COLO829 (cell line): ENCODE measurements around the gene TTC38.
A peak's percentile ranks its signal among the peaks of the same experiment; 100 is the strongest.
"Not testable (repeated sequence)": the region's sequence is repeated elsewhere in the genome, so short reads cannot be mapped to it uniquely, and the experiment has no call there.

ENCODE experiments used
- DNase-seq: peaks from one replicate; pipeline ENCODE4 v3.0.0; 2012; ENCODE audit warnings: low spot score

Gene TTC38

GRCh38 chr22:46246178-46246577 is 21.6 kb upstream of the TTC38 start:
- no peak for DNase-seq

DNA sequence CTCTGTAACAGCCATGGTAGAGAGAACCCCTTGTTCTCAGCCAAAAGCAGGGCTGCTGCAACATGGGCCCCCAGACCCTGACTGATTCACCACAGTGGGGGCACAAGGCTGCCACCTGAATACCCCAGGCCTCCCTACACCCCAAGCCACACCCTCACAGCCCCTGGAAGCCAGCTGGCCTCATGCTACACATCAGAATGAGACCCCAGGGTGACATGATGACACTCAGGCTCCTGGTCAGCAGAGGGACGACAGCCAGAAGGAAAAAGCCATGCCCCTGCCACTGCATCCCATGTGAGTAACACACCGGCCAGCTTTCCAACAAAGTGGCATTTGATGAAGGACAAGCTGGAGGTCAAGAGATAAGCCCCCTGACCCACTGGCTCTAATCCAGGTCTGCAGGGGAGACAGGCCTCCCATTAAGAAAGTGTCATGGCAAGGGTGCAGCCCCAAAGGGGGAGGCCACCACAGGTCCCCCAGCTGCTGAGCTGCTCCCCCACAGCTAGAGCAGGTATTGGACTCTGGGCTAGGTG is 20.3 kb upstream of the TTC38 start:
- no peak for DNase-seq

DNA sequence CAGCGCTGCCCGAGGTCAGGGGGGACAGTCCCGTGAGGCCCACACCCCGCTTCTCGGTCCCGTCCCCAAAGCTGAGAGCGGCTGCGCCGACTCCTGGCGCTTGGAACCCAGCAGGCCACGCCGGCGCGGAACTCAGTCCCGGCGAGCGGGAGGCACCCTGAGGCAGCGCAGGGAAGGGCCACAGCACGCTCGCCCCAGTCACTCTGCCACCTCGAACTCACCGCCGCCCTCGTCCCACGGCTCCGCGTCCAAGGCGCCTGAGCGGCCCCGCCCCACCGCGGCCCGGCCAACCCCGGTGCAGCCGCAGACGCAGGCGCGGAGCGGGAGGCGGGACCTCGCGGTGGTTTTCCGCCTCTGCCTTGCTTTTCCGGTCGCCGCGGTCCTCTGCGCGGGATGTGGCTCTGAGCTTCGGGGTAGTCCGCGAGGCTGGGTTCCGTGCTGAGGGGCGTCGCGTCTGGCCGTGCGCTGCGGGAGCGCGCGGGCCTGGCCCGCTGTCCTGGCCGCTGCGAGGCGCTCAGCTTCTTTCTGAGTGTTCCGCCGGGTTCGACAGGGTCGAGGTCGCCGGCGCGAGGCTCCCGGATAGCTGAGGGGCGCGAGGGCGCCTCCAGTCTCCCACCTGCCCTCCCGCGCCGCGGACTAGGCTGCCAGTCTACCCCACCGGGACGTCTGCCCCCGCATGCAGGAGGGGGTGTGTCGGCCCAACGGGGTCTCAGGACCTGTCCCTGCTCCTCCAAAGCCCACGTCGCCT is 17.6 kb upstream of the TTC38 start, which contains the start of gene CDPF1:
TSS of gene CDPF1 (minus strand) at position 259 of the 748 bp plus-strand sequence. CDS start 2,009 bp downstream, outside the sequence.
- DNase-seq: peak; percentile 75

DNA sequence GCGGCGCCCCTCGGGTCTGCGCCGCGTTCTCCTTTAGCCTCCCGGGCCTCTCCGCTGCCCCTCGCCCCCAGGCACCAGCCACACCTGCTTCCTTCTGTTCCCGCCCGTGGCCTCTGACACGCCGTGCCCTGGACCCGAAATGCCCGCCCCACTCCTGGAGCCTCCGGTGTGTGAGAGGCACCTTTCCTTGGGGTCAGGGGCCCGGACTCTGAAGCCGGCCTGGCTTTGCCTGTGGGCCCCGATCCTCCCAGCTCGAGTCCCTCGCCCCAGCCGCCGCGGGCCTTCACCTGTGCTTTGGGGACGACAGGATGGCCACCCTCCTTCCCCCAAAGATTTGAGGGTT is 17.1 kb upstream of the TTC38 start:
- DNase-seq: no peak

DNA sequence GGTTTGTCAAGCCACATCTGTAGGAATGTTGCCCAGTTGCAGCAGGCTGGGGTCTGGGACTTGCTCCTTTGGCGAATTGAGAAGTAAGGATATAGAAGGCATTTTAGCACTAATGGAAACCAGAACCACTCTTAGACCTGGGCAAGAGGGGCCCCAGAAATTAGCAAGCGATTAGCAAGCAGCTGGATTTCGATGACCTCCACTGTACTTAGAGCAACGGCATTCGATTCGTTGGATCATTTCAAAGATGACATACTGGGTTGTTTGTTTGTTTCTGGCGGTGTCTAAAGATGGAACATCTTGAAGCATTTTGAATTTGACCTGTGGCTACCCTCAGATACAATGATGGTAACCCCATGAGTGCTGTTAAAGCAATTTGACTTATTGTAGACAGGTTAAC is 16.5 kb upstream of the TTC38 start:
- no peak for DNase-seq

DNA sequence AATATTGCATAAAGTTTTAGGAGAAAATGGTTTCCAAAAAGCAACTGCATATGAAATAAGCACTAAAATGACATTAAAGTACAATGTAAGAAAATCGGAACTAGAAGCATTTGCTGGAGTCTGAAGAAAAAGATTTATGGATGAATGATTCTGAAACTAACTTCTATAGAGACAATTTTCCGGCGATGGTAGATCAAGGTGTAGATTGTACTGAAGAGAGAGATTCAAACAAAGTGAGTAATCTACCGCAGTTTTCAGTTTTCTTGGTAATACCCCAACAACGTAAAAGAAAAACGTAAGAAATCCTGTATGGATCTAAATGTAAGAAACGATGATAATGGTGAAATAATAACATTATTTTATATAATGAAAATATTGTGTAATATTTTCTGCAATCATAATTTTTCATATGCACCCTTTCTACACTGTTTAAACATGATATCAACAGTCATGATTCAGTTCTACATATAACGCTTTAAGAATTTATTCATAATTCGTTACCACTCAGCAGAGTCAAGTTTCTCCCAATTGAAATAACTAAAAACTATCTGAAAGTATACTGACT is 15.9 kb upstream of the TTC38 start:
- DNase-seq: no peak

DNA sequence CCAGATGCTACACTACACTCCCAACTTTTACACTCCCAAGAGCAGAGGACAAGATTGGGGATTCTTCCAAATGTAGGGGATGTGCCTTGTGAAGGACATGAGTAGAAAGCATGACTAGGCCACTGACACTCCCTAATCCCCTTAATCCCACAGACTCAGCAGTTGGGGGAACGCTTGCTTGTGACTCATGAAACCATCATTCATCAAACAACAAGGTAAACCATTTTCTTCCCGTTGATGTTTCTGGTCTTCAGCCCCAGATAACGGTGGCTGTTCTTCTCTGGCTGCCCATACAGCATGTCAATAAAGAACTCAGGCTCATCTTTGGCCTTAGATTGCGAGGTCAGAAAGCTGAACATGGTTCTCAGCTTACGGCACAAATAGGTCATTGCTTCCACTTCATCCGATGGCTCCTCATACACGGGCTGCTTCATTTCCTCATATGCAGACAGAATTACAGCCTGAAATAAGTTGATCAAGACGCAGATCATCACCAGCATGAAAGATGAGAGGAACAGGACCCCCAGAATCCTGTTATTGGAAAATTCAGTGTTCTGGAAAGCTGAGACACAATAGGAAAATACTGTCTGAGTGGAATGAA is 11.3 kb upstream of the TTC38 start:
- no peak for DNase-seq

DNA sequence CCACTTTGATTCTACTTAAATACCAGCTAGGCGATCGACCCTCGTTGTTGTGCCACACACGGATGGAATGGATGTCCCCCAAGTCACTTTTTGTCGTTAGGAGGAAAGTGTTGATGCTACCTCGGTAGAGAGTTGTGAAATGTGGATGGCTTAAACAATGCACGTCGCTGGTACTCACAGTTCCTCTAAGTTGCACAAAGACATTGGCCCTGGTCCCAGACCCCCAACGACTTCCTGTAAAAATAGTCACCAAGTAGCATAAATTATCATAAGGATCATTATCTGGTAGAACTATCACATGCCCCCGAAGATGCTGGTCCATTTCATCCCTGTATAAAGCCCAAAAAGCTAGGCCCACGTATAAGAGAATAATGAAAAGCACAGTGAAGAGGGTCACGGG is 8.4 kb upstream of the TTC38 start:
- DNase-seq: no peak

GRCh38 chr22:46260038-46260437 is 7.8 kb upstream of the TTC38 start:
- DNase-seq: no peak

- DNase-seq: no peak
Measured at GRCh38 chr22:46262449-46263215, 5.2 kb upstream of the TTC38 start.

DNA sequence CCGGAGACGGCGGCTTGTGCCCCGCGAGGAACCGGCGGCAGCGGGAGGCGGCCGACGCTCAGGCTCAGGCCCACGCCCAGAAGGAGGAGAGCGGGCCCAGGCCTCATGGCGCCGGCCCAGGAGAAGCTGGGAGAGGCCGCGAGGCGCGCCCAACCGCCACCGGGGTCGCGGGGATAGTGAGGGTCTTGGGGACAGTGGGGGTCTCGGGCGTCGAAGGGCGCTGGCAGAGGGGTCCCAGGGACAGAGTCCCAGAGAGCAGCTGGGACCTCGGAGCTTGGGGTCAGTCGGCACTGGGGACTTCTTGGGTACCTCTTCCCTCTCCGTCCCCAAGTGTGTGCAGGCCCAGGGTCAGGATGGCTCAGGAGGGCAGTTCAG is 4.6 kb upstream of the TTC38 start, which contains the start of gene PKDREJ:
TSS of gene PKDREJ (minus strand) at position 128 of the 375 bp plus-strand sequence. CDS start at position 107, 21 bp downstream.
- DNase-seq: no peak

DNA sequence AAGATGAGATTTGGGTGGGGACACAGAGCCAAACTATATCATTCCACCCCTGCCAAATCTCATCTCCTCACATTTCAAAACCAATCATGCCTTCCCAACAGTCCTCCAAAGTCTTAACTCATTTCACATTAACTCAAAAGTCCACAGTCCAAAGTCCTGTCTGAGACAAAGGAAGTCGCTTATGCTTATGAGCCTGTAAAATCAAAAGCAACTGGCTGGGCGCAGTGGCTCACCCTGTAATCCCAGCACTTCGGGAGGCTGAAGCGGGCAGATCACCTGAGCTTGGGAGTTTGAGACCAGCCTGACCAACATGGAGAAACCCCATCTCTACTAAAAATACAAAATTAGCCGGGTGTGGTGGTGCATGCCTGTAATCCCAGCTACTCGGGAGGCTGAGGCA is 3.3 kb upstream of the TTC38 start:
- DNase-seq: not testable (repeated sequence)

DNA sequence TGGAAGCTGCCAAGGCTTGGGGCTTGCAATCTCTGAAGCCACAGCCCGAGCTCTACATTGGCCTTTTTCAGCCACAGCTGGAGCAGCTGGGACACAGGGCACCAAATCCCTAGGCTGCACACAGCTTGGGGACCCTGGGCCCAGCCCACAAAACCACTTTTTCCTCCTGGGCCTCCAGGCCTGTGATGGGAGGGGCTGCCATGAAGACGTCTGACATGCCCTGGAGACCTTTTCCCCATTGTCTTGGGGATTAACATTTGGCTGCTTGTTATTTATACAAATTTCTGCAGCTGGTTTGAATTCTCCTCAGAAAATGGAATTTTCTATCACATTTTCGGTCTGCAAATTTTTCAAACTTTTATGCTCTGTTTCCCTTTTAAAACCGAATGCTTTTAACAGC is 2.2 kb upstream of the TTC38 start:
- not testable (repeated sequence) for DNase-seq

DNA sequence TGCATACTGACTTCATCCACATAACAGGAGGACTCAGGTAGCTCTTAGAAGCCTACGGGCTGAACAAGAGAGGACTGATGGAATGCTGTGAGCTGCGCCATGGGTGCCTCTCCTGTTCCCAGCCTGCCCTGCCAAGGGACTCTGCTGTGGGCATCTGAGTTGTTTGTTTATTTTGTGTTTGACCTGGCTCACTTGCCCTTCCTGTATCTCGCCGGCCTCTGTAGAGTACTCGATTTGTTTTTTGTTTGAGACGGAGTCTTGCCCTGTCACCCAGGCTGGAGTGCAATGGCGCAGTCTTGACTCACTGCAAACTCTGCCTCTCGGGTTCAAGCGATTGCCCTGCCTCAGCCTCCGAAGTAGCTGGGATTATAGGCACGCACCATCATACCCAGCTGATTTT is 1.8 kb downstream of the TTC38 start:
- no peak for DNase-seq

GRCh38 chr22:46272196-46272595 is 4.4 kb downstream of the TTC38 start:
- no peak for DNase-seq

- DNase-seq: no peak
Measured at GRCh38 chr22:46272762-46273431, 5.1 kb downstream of the TTC38 start.

DNA sequence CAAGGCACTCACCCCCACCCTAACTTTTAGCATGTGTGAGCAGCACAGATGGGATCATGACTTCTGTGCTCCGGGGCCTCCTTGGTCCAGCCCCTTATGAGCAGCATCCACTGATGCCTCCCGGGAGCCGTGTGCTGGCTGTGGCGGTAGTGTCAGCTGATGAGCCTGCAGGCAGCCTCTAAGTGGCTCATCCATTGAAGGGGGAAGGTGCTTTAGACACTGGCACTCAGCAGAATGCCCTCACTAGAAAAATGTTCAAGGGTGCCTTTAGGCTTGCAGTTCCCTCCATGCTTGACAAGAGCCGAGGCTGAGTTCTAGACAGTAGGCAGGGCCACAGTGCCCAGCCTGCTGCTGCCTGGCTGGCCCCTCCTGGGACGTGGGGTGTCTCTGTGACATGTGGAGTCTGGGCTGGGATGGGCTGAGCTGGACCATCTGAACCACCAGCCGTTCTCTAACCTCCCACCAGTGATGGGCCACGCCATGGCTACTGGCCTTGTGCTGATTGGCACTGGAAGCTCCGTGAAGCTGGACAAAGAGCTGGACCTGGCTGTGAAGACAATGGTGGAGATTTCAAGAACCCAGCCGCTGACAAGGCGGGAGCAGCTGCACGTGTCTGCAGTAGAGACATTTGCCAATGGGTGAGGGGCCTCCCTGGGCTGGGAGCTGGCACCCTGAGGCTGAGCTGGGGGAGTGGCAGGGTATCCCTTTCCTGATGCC is 5.8 kb downstream of the TTC38 start:
- no peak for DNase-seq

GRCh38 chr22:46274381-46274780 is 6.6 kb downstream of the TTC38 start:
- no peak for DNase-seq

- DNase-seq: no peak
Measured at GRCh38 chr22:46275455-46276122, 7.8 kb downstream of the TTC38 start.

DNA sequence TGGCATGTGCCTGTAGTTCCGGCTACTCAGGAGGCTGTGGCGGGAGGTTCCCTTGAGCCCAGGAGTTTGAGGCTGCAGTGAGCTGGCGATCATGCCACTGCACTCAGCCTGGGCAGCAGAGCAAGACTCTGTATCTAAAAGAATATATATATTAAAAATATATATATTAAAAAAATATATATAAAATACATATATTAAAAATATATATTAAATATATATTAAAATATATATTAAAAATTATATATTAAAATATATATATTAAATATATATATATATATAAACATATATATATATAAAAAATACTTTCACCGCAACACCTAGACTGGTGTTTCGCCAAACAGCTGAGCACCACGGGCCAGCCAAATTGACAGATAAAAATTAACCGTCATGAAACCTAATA is 8.8 kb downstream of the TTC38 start:
- DNase-seq: no peak
